K562 (cell line): ENCODE results near the gene GJA4. TPM values are rescaled to one million over a fixed set of nuclear protein-coding genes. Genes with fewer than 3 reads are reported as not detected.

Experiments
- ATAC-seq: fragments of 200-7000 bp; cut with Tn5 transposase; 3 replicates; pipeline ENCODE4 v1.9.1; 2020; ENCODE audit warnings: moderate library complexity
- BruUV-seq: library from RNA; stranded (reverse); fragments of 400-500 nt; replicated peaks from 2 replicates; lab custom pipeline; 2021; lab: Mats Ljungman, UMichigan
- CTCF ChIA-PET: fragments of 300-600 bp; formaldehyde crosslinking; extraction: SDS; loops from one replicate; lab custom pipeline; 2021; ENCODE audit warnings: low intra/inter-chr PET ratio; lab: Yijun Ruan, JAX
- POLR2A ChIA-PET: fragments of 300-600, 350-650 bp; sonication (Branson Sonifier 250); formaldehyde crosslinking; extraction: SDS; loops from one replicate; lab custom pipeline; 2021; ENCODE audit warnings: antibody characterized with exemption, inconsistent platforms; lab: Yijun Ruan, JAX
- DNase-seq, 4 experiments: peaks; one replicate each; pipeline versions ENCODE4 v3.0.0 to v3.0.0-alpha.2; 2011 to 2018; ENCODE audit warnings: low spot score in 3 of 4, mixed read lengths in 3 of 4; ENCODE audit errors: extremely low read depth in 1 of 4
- FAIRE-seq: peaks from 2 replicates; lab custom pipeline; 2011; peaks lifted over from hg19 to GRCh38; lab: Jason Lieb, UNC
- H2AFZ ChIP-seq: 2 replicates; pipeline ENCODE4 v1.6.0; 2011; ENCODE audit warnings: low read depth, low read length, control low read depth, inconsistent platforms
- H3K27ac ChIP-seq: fragments of 200-600 bp; 3 replicates; pipeline ENCODE4 v1.8.0; 2011; ENCODE audit warnings: low read depth, mild to moderate bottlenecking, control low read depth, inconsistent platforms, low read length, moderate library complexity, mixed read lengths; ENCODE audit errors: extremely low read depth
- H3K27me3 ChIP-seq, 2 experiments: fragments of 300-600 bp in 1 of 2; 2 replicates in 1 of 2; 3 replicates in 1 of 2; pipeline versions ENCODE4 v1.6.0 to v1.8.0; 2011; ENCODE audit warnings: inconsistent platforms in 2 of 2, low read length in 2 of 2, mild to moderate bottlenecking in 1 of 2, mixed read lengths in 1 of 2, moderate library complexity in 1 of 2; ENCODE audit not compliant: control insufficient read depth in 2 of 2, insufficient read depth in 2 of 2
- H3K36me3 ChIP-seq: fragments of 300-600 bp; 3 replicates; pipeline ENCODE4 v1.8.0; 2011; ENCODE audit warnings: mild to moderate bottlenecking, low read length, inconsistent platforms; ENCODE audit not compliant: control insufficient read depth, insufficient read depth
- H3K4me1 ChIP-seq, 2 experiments: fragments of 200-600 bp in 1 of 2; replicated peaks in 1 of 2; 2 replicates in 1 of 2; 3 replicates in 1 of 2; pipeline versions ENCODE4 v1.5.1 to v1.8.0; 2011; ENCODE audit warnings: inconsistent platforms in 2 of 2, low read length in 2 of 2, mild to moderate bottlenecking in 1 of 2, mixed read lengths in 1 of 2, moderate library complexity in 1 of 2; ENCODE audit not compliant: control insufficient read depth in 2 of 2, insufficient read depth in 2 of 2
- H3K4me2 ChIP-seq: 2 replicates; pipeline ENCODE4 v1.6.1; 2011; ENCODE audit warnings: low read length, control low read depth, inconsistent platforms, mixed read lengths; ENCODE audit not compliant: insufficient read depth
- H3K4me3 ChIP-seq: fragments of 200-600 bp; sonication (generic), shearing (Covaris generic); 2 replicates; pipeline ENCODE4 v1.5.1; 2016; ENCODE audit warnings: control low read depth, inconsistent platforms
- H3K79me2 ChIP-seq: fragments of 200-600 bp; 3 replicates; pipeline ENCODE4 v1.8.0; 2011; ENCODE audit warnings: low read length, inconsistent platforms; ENCODE audit not compliant: control insufficient read depth, insufficient read depth
- H3K9ac ChIP-seq, 2 experiments: 2 replicates each; pipeline versions ENCODE4 v1.6.0 to v1.6.1; 2011; ENCODE audit warnings: low read depth in 2 of 2, low read length in 2 of 2, control low read depth in 1 of 2, inconsistent platforms in 1 of 2, mild to moderate bottlenecking in 1 of 2, mixed read lengths in 1 of 2; ENCODE audit not compliant: insufficient read depth in 1 of 2
- H3K9me1 ChIP-seq: one replicate; pipeline ENCODE4 v1.6.0; 2011; ENCODE audit warnings: inconsistent platforms, mild to moderate bottlenecking, low read length, moderate library complexity; ENCODE audit not compliant: control insufficient read depth, insufficient read depth
- H3K9me3 ChIP-seq: replicated peaks from 2 replicates; pipeline ENCODE4 v1.5.1; 2011; ENCODE audit warnings: low read depth, low read length, inconsistent platforms; ENCODE audit not compliant: control insufficient read depth, insufficient read depth
- H4K20me1 ChIP-seq: replicated peaks from 2 replicates; pipeline ENCODE4 v1.6.1; 2011; ENCODE audit warnings: low read length, inconsistent platforms, mixed read lengths; ENCODE audit not compliant: control insufficient read depth, insufficient read depth
- ARID4B ChIP-seq: sonication (generic); formaldehyde crosslinking; IDR thresholded peaks from 2 replicates; pipeline ENCODE4 v1.8.0; 2022; ENCODE audit warnings: mild to moderate bottlenecking, missing genetic modification reagents
- BRD9 ChIP-seq: fragments of 450-650 bp; IDR thresholded peaks from 2 replicates; pipeline ENCODE4 v1.6.1; 2018; ENCODE audit warnings: low read depth; ENCODE audit not compliant: partially characterized antibody
- CBX5 ChIP-seq: IDR thresholded peaks from 2 replicates; pipeline ENCODE4 v1.6.1; 2014; ENCODE audit warnings: low read depth, borderline replicate concordance
- CTBP1 ChIP-seq: fragments of 450-650 bp; IDR thresholded peaks from 2 replicates; pipeline ENCODE4 v1.6.1; 2016; ENCODE audit warnings: borderline replicate concordance
- EZH2 ChIP-seq: IDR thresholded peaks from 2 replicates; pipeline ENCODE4 v1.6.1; 2012; ENCODE audit warnings: low read depth, mild to moderate bottlenecking, inconsistent platforms, low read length, borderline replicate concordance
- MTA2 ChIP-seq: fragments of 450-650 bp; IDR thresholded peaks from 2 replicates; pipeline ENCODE4 v1.6.1; 2016; ENCODE audit warnings: low read depth
- RBM25 ChIP-seq: fragments of 200-400 bp; formaldehyde crosslinking; IDR thresholded peaks from 2 replicates; pipeline ENCODE4 v1.6.1; 2018; ENCODE audit warnings: low read length, low read depth, moderate library complexity; ENCODE audit not compliant: severe bottlenecking
- RCOR1 ChIP-seq, 2 experiments: IDR thresholded peaks; 2 replicates each; pipeline ENCODE4 v1.6.1; 2012; ENCODE audit warnings: low read depth in 2 of 2, low read length in 2 of 2, borderline replicate concordance in 1 of 2, improper control_type of control experiment in 1 of 2
- ZFP36 ChIP-seq: fragments of 150-350 bp; IDR thresholded peaks from 2 replicates; pipeline ENCODE4 v1.6.1; 2018; ENCODE audit warnings: low read length, low read depth; ENCODE audit not compliant: partially characterized antibody
- ZNF217 ChIP-seq: sonication (generic); formaldehyde crosslinking; IDR thresholded peaks from 2 replicates; pipeline ENCODE4 v1.8.0; 2022; ENCODE audit warnings: mild to moderate bottlenecking, missing genetic modification reagents
- ZNF263 ChIP-seq: sonication (generic); formaldehyde crosslinking; IDR thresholded peaks from 2 replicates; pipeline ENCODE4 v1.8.0; 2022; ENCODE audit warnings: mild to moderate bottlenecking, missing genetic modification reagents, borderline replicate concordance
- ZSCAN29 ChIP-seq: fragments of 450-650 bp; IDR thresholded peaks from 2 replicates; pipeline ENCODE4 v1.6.1; 2017
- WGBS: fragments of 100-300 bp; shearing (Covaris generic); methylation state at CpG from one replicate; pipeline ENCODE4 v1.1.6; 2016; ENCODE audit warnings: low coverage, mixed read lengths; ENCODE audit not compliant: insufficient coverage; ENCODE audit errors: missing lambda C conversion rate; 5-methylcytosine and 5-hydroxymethylcytosine counted together
- in situ Hi-C: fragments of 300-500 bp; cut with MboI; formaldehyde crosslinking; loops from 4 replicates; pipeline ENCODE4 v1.15.0; 2018; ENCODE audit warnings: inconsistent platforms, mixed read lengths
- intact Hi-C: fragments of 100-400 bp; cut with micrococcal nuclease; formaldehyde crosslinking; loops from 2 replicates; pipeline ENCODE4 v1.14.2; 2022
- polyA plus RNA-seq, 8 experiments: library from polyadenylated mRNA; depleted of rRNA in 4 of 8; stranded (reverse) in 5 of 8; unstranded in 3 of 8; fragments of >200 nt; fragmentation: Nextera tagmentation in 2 of 8; fragmentation: Illumina TruSeq in 1 of 8; extraction: Ambion mirVana in 2 of 8; extraction: Trizol in 1 of 8; gene quantifications; 2 replicates each; pipeline versions ENCODE4 v1.2.1 to v1.2.3, GENCODE V29; 2011 to 2014; ENCODE audit warnings: inconsistent platforms in 1 of 8, missing spikeins in 1 of 8
- total RNA-seq, 7 experiments: library from RNA; depleted of rRNA in 6 of 7; stranded (reverse); fragments of >200 nt in 6 of 7; fragmentation: Illumina TruSeq in 2 of 7; extraction: Trizol in 2 of 7; gene quantifications; 2 replicates each; pipeline versions ENCODE4 v1.2.1 to v1.2.3, GENCODE V29; 2011 to 2021; ENCODE audit warnings: low replicate concordance in 1 of 7

GJA4 gene
- total and polyA plus RNA-seq, 9 of the 15 experiments (the other 6 are each of a cell fraction or from before 2014, with no cell fraction given): 0.16 to 0.24 TPM; not detected in 7

GRCh38 chr1:34824817-34825454, 32.1 kb downstream of the GJA4 start:
- 18% methylated on average over 3 of the region's 3 CpGs for WGBS
- H4K20me1 ChIP-seq: no peaks in the 10 kb centered on the region
- H3K79me2 ChIP-seq: no peaks in the 10 kb centered on the region
- intact Hi-C loops (no loop called here), in situ Hi-C loops (no loop called here)
- H2AFZ ChIP-seq: no peak overlapping the region
- H3K4me2 ChIP-seq: no peak overlapping the region
- DNase-seq (peak in 1 of 4 experiments; percentile 5), FAIRE-seq (no peak), ATAC-seq (no peak)
- no peak overlapping the region for H3K27ac ChIP-seq
- no peaks in the 10 kb centered on the region for H3K9me1 ChIP-seq
- H3K27me3 ChIP-seq: peaks cover 0 to 7% of the 10 kb centered on the region in 2 experiments; a peak in 2 of 5 replicates
- no TSS peak for BruUV-seq
- ChIA-PET CTCF (no interaction called here), POLR2A (interaction anchor here (0.6 to 1.2 kb wide), 2 partner anchors 11 to 113 kb away, joined by 3 read pairs; no protein-coding TSS in a partner anchor)
- no peak overlapping the region for H3K4me3 ChIP-seq
- H3K9me3 ChIP-seq: no peaks in the 10 kb centered on the region
- peaks cover 0 to 7% of the 10 kb centered on the region in 2 experiments; a peak in 2 of 5 replicates for H3K4me1 ChIP-seq
- H3K9ac ChIP-seq: peak overlapping the region in 1 of 2 experiments; percentile 46; a peak in 1 of 4 replicates
- H3K36me3 ChIP-seq: no peaks in the 10 kb centered on the region
- TF ChIP-seq CBX5: no peak
- no peak for TF ChIP-seq CTBP1
- TF ChIP-seq BRD9: peak; percentile 94
- TF ChIP-seq EZH2: no peak
- TF ChIP-seq ARID4B (CRISPR knock-in tag): no peak
- no peak for TF ChIP-seq ZSCAN29
- TF ChIP-seq ZNF217: no peak
- TF ChIP-seq RBM25: peak; percentile 98
- no peak for TF ChIP-seq MTA2
- TF ChIP-seq RCOR1 (IDR thresholded peaks at IDR 0.05; ENCODE audit: borderline replicate concordance in 1 of 2, low read depth in 2 of 2, low read length in 2 of 2): peak in 1 of 2 experiments; percentile 58; a peak in 2 of 4 replicates
- TF ChIP-seq ZFP36: peak; percentile 91
- no peak for TF ChIP-seq ZNF263 (CRISPR knock-in tag)
